ENCODE results near the gene PTPRJ.

- no peak for TF ChIP-seq CTCF (conservative IDR thresholded peaks at IDR 0.05; ENCODE audit: low read length)
- no peak for TF ChIP-seq EZH2phosphoT487 (IDR thresholded peaks at IDR 0.05; ENCODE audit: borderline replicate concordance)
These were observed 124.2 kb downstream of the PTPRJ start for GRCh38 chr11:48104568-48104924.

Data from Loucy (cell line).